Measurements from ENCODE around the gene GAMT.
A peak's percentile ranks its signal among the peaks of the same experiment; 100 is the strongest.
"Not testable (repeated sequence)": the region's sequence is repeated elsewhere in the genome, so short reads cannot be mapped to it uniquely, and the experiment has no call there.

The GAMT gene

DNA sequence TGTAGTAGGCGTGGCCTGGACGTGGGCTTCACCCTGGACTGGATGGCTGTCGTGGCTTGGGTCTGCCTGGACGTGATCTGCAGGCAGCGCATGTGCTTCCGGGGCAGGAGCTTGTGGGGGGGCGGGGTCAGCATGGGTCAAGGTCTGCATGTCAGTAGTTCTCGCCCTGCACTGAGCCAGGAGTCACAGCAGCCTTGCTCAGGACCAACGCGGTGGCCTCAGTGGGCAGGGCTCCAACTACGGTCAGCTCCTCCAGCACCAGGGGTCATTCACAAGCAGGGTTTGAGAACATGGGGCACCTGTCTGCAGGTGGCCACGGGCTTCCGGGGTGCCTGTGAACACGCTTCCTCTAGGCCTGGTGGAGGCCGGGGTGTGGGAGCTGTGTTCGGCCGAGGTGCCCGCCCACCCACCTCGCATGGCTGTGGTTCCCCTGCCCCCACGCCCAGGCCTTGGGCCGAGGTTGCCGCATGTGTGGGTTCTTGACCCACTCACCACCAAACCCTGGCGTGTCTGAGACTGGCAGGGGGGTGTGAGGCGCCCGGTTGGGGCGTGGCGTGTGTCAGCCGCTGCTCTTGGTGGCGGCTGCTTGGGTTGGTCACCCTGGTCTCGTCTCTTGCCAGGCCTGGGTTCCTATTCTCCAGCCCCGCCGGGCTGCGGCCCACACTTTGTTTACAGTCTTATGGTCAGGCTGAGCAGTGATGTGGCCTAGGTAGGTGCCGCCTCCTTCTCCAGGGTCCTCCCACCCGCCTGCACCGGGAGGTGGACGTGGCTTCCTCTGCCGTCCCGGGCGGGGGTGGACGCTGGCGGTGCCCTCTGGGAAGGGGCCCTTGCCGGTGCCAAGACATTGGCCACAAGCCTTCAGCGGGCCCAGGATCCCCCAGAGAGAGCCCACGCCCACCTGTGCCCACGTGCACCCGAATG is 32.0 kb upstream of the GAMT start:
- no peak for DNase-seq

DNA sequence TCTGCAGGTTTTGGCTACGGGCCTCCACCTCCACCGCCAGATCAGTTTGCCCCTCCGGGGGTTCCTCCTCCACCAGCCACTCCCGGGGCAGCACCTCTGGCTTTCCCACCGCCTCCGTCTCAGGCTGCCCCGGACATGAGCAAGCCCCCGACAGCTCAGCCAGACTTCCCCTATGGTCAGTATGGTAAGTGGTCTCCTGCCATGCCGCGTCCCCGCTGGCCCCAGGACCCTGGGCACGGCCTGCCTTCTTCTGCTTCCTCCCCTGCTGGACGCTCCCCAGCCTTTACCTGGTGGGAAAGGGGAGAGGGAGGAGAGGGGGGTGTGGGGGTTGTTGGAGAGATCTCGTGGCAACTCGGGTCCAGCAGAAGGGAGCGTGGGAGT is 31.2 kb upstream of the GAMT start:
- DNase-seq, result no peak

- DNase-seq, result no peak
Measured at GRCh38 chr19:1431759-1432506, 30.6 kb upstream of the GAMT start.

DNA sequence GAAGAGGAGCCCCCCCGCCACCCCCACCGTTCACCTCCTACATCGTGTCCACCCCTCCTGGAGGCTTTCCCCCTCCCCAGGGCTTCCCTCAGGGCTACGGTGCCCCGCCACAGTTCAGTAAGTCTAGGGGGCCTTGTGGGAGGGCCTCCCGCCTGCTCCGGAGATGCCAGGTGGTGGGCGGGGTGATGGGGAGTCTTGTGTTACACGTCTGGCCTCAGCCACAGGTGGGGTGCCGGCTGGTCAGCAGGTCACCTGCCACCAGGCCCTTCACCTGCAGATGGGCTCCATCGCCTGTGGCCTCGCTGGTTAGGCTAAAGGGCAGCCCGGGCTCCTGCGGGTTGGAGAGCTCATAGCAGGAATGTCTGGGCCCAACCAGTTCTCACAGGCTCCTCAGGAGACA is 28.9 kb upstream of the GAMT start:
- DNase-seq, result no peak

- no peak for DNase-seq
Measured at GRCh38 chr19:1429750-1430149, 28.4 kb upstream of the GAMT start.

DNA sequence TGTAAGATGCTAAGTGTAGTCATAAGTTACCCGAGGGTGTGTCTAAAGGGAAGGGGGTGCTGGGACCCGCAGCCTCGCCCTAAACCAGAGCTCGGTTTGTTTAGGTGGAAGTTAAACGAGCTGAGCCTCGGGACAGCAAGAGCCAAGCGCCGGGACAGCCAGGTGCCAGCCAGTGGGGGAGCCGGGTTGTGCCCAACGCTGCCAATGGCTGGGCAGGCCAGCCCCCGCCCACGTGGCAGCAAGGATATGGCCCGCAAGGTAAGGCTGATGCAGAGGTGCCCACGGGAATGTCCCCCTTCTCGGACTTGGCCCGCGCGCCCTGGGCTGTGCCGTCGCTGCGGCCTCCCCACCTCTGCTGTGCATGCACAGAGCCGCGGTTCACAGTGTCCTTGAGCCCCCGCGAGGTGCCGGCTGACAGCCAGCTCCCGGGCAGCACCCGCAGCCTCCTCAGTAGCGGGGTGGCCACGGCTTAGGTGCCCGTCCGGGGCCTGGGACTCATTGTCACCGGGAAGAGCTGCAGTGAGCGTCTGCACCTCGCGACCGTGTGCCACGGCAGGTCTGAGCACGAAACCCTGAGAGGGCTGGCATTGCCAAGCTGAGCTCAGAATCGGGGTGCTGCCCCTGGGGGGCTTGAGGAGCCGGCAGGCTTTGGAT is 27.5 kb upstream of the GAMT start:
- no peak for DNase-seq

DNA sequence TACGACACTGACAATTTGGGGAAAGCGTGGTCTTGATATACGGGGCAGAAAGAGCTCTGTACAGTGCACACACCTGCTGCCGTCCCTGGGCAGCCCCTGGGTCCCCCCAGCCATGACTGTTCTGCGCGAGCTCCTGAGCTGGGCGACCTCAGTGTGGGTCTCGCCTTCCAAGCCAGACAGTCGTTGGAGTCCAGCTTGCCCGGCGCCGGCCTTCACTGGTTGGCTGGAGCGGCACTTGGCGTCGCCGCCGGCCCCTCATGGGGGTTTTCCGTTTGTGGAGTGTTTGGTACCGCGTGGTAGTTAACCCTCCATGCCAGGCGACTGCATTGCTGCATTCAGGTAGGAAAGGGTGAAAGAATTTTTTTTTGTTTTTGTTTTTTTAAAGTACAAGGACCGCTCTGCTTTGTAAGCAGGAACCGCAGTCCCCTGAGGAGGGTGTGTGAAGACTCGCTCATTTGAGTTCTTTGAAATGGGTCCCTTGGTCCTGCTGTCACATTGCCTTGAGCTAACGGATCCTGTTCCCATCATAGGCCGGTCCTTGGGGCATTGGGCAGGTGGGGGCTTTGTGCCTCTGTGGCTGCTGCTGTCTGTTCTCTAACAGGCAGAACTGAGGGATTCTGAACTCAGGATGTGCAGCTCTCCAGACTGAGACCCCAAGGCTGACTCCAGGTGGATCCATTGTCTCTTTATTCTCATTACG is 26.0 kb upstream of the GAMT start:
- no peak for DNase-seq

DNA sequence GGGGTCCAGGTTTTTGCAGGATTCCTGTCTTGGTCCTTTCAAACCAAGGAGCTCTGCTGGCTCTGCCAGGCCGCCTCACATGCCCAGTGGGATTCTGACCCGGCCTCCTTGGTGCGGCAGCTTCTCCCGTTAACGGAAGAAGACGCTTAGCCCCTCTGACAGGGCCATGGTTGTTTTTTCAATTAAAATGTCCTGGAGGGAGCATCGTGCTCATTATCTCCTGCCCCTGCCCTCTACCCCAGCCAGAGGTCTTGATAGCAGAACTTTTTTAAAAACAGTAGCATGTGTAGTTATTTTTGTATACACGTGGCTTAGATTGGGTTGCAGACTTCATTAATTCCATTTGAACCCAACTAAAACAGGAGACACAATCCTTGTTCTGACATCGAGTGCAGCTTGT is 25.4 kb upstream of the GAMT start:
- no peak for DNase-seq

DNA sequence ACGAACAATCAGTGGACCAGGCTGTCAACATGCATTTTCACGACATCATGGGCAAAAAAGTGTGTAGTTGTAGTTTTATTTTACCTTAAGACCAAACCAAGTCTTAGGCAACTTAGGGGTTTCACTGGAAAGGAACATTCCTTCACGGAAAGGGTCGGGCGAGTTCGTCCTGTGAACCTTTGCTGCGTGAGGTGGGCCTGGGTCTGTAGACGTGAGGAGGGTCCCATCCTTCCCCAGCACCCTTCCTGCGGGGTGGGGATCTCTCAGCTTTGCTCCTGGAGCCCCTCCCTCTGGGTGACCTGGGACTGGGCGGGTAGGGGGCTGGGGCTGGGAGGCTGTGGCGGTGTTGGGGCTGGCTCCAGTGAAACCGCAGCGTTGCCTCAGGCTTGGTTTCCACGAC is 24.6 kb upstream of the GAMT start:
- no peak for DNase-seq

DNA sequence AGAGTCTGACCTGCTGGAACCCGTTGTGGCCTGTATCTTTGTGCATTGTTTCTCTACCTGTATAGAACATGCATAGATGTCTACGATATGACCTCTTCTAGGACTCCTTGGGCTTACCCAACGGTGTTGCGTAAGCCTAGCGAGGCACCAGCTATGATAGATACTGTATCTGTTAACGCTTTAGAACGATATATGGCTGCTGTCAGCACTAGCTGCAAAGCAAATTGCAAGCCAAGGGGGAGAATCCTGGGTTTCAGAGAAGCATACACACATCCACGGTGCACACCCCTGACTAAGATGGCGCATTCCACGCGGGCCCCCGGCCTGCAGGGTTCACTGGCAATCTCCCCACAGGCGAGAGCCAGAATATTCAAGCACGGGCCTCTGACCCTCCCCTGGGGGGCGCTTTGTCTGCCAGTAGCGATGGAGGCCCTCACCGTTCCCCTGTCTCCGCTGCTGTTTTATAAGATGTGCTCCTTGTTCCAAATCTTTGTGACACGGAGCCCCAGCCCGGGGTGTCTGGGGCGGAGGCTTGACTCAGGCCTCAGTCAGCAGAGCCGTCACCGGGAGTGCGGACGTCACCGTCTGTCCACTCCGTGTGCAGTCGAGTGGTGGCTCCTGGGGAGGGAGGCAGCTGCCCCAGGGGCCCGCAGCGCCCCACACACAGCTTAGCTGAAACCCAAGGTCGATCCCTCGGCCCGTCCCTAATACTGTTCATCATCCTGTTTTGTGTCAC is 23.9 kb upstream of the GAMT start:
- DNase-seq, result peak; percentile 42

DNA sequence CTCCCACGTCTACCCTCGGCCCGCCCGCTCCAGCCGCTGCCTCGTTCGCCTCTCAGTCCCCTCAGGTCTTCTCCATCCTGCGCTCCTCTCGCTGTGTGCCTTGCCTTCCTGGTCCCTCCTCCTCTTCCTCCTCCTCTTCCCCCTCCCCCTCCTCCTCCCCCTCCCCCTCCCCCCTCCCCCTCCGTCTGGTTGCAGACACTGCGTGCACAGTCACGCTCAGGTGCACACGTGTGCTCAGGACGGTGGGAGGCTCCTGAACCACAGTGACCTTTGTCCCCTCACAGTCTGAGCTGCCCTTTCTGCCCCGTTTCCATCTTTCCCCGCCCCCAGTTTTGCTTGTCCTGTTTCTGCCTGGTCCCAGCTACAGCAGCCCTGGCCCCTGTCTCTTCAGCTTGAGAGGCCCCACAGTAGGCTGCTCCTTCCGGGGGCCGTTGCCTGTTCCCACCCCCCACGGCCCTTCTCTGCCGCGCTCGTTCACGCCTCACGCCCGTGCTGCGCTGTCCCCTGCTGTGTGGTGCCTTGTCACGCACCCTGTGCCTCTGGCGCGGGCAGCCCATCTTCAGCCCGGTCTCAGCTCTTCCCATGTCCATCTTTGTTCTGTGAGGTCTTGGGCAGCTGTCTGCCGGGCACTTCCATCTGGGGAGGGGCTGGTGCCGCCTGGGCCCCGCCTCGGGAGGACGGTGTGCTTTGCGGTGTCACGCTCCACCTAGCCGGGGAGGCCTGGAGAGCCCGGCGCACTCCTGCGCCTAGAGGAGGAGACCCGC is 23.0 kb upstream of the GAMT start:
- DNase-seq, result no peak

- DNase-seq, result no peak
Measured at GRCh38 chr19:1423436-1424191, 22.3 kb upstream of the GAMT start.

GRCh38 chr19:1422943-1423342 is 21.6 kb upstream of the GAMT start:
- DNase-seq, result no peak

DNA sequence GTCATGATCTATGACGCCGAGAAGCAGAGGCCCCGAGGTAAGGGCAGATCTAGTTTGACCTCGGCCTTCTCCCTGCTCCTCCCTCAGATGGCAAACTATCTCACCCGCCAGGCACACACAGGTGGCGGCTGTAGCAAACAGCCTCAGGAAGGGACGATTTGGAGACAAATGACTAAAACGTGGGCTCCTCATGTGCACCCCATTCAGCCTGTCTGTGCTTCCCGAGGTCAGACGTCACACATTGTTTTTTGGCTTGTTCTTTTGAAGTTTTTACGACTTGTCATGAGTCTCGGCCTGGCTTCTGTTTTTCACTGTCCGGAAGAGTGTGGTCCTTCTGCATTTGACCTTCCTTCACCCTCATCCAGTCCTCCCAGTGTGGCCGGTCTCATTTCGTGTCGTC is 21.0 kb upstream of the GAMT start:
- DNase-seq, result no peak

DNA sequence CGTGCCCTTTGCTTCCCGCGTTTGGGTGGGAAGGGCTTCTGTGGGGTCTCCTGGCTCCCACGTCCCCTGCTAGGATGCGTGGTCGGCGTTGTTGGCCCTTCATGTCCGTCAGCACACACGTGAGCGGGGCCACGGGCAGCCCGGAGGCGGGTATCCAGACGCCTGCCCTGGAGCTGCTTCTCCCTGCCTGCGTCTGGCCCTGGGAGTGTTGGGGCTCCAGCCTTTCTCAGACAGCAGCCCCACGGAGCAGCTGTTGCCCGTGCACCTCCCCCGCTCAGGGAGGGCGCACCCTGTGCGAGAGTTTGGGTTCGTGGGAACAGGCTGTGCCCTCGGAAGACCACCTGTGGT is 20.6 kb upstream of the GAMT start:
- no peak for DNase-seq

DNA sequence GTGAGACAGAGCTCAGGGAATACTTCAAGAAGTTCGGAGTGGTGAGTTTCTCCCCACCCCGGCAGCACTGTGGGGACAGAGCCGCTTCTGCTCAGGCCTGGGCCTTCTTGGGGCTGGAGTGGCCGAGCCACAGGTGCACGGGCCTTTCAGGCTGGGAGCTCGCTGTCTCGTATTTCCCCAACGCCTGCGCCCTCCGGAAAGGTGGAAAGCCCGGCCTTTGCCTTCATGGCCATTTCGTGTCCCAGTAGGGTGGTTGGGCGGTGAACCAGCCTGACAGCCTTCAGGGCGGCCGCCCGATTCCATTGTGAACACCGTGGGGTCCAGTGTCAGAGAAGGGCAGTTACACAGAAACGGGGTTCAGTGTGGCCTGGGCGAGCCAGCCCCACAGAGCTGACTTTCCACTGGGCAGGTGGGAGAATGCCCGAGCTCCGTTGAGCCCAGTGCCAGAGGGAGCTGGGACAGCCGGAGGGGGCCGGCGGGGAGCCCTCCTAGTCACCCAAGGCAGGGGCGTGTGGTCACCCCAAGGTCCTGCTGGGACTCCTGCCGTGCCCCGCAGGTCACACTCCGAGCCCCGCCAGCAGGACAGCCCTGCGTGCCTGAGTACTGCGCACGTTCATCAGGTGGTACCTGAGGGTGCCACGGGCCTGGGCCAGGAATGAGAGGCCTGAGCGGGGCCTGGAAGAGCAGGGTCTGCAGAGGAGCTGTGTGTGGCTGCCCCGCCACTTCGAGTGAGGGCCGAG is 20.0 kb upstream of the GAMT start:
- no peak for DNase-seq

DNA sequence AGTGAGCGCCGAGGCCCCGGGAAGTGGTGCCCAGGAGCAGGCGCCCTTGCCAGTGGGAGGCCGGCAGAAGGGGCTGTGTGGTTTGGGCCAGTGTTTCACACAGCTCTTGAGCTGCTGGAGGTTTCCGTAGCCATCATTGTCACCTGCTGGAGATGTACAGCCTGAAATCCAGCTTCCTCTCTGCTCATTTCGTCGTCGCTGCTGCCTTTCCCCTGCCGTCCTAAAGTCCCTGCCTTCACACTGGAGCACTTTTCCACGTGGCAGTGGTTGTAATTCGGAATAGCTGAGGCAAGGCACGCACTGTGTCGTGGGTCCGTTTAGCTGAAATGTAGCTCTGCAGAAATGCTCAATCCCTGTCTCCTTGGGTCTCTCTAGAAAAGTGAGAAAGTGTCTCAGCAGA is 19.2 kb upstream of the GAMT start:
- DNase-seq, result no peak

- DNase-seq, result not testable (repeated sequence)
Measured at GRCh38 chr19:1420085-1420484, 18.7 kb upstream of the GAMT start.

DNA sequence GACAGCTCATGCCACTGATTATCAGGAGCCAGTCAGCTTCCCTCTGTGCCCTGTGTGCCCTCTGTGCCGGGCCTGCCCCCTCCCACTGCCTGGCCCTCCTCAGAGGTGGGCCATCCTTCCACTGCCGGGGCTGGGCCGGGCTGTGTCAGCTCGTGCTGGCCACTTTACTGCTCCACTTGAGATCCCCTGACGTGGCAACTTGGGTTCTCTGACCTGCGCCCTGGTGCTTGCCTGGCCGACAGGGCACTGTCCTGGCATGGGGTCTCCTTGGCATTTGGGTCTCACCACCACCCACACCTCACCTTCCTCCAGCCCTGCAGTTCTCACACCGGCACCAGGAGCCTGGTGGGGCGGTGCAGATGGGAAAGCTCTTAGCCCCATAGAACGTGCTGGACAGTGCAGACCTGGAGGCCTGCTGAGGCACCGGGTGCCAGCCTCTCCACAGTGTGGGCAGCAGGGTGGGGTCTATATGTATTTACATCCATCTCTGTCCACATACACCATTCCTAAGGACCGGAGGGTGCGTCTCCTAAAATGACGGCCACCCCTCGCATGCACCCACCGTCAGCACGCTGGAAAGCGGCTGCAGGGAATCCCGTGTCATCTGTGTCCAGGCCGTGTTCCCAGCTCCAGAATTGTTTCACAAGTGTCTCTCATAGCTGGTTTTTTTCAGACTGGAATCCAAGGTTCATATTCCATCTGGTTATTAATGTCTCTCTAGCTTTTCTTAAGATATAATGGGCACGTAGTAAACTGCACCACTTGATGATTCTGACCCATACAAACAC is 17.8 kb upstream of the GAMT start:
- DNase-seq, result no peak

- no peak for DNase-seq
Measured at GRCh38 chr19:1418496-1418775, 17.1 kb upstream of the GAMT start.

Measured in fibroblast of skin of right quadriceps (primary cell).